Occipital lobe (tissue), 2 donors: Measurements from ENCODE around the gene BTBD3. TPM values are rescaled to one million over a fixed set of nuclear protein-coding genes. Genes with fewer than 3 reads are reported as not detected.

ENCODE experiments used
- DNase-seq: peaks from one replicate; lab custom pipeline; 2025; lab: John Stamatoyannopoulos, UW
- total RNA-seq: library from RNA; depleted of rRNA; stranded (reverse); fragments of >200 nt; gene quantifications from one replicate; pipeline ENCODE4 v1.2.3, GENCODE V29; 2014

Gene BTBD3
- total RNA-seq, 1 donor from 2014 or later, result 46.5 TPM

GRCh38 chr20:11965602-11966001 lies 47.9 kb downstream of the BTBD3 start:
- DNase-seq, result no peak

- no peak for DNase-seq
These were observed 48.5 kb downstream of the BTBD3 start for GRCh38 chr20:11966186-11966585.

GRCh38 chr20:11970243-11970836 lies 52.6 kb downstream of the BTBD3 start:
- no peak for DNase-seq

- DNase-seq, result peak; percentile 10
These were observed 54.8 kb downstream of the BTBD3 start for GRCh38 chr20:11972478-11972877.
